K562 (cell line): ENCODE measurements around the gene TRAPPC1. TPM values are rescaled to one million over a fixed set of nuclear protein-coding genes. Genes with fewer than 3 reads are reported as not detected.

Experiments used
- ATAC-seq: fragments of 200-7000 bp; cut with Tn5 transposase; 3 replicates; pipeline ENCODE4 v1.9.1; 2020; ENCODE audit warnings: moderate library complexity
- BruUV-seq: library from RNA; stranded (reverse); fragments of 400-500 nt; replicated peaks from 2 replicates; lab custom pipeline; 2021; lab: Mats Ljungman, UMichigan
- CTCF ChIA-PET: fragments of 300-600 bp; formaldehyde crosslinking; extraction: SDS; loops from one replicate; lab custom pipeline; 2021; ENCODE audit warnings: low intra/inter-chr PET ratio; lab: Yijun Ruan, JAX
- POLR2A ChIA-PET: fragments of 300-600, 350-650 bp; sonication (Branson Sonifier 250); formaldehyde crosslinking; extraction: SDS; loops from one replicate; lab custom pipeline; 2021; ENCODE audit warnings: antibody characterized with exemption, inconsistent platforms; lab: Yijun Ruan, JAX
- DNase-seq, 4 experiments: peaks; one replicate each; pipeline versions ENCODE4 v3.0.0 to v3.0.0-alpha.2; 2011 to 2018; ENCODE audit warnings: low spot score in 3 of 4, mixed read lengths in 3 of 4; ENCODE audit errors: extremely low read depth in 1 of 4
- FAIRE-seq: peaks from 2 replicates; lab custom pipeline; 2011; peaks lifted over from hg19 to GRCh38; lab: Jason Lieb, UNC
- H2AFZ ChIP-seq: 2 replicates; pipeline ENCODE4 v1.6.0; 2011; ENCODE audit warnings: low read depth, low read length, control low read depth, inconsistent platforms
- H3K27ac ChIP-seq: fragments of 200-600 bp; 3 replicates; pipeline ENCODE4 v1.8.0; 2011; ENCODE audit warnings: low read depth, mild to moderate bottlenecking, control low read depth, inconsistent platforms, low read length, moderate library complexity, mixed read lengths; ENCODE audit errors: extremely low read depth
- H3K27me3 ChIP-seq, 2 experiments: fragments of 300-600 bp in 1 of 2; 2 replicates in 1 of 2; 3 replicates in 1 of 2; pipeline versions ENCODE4 v1.6.0 to v1.8.0; 2011; ENCODE audit warnings: inconsistent platforms in 2 of 2, low read length in 2 of 2, mild to moderate bottlenecking in 1 of 2, mixed read lengths in 1 of 2, moderate library complexity in 1 of 2; ENCODE audit not compliant: control insufficient read depth in 2 of 2, insufficient read depth in 2 of 2
- H3K36me3 ChIP-seq: fragments of 300-600 bp; 3 replicates; pipeline ENCODE4 v1.8.0; 2011; ENCODE audit warnings: mild to moderate bottlenecking, low read length, inconsistent platforms; ENCODE audit not compliant: control insufficient read depth, insufficient read depth
- H3K4me1 ChIP-seq, 2 experiments: fragments of 200-600 bp in 1 of 2; replicated peaks in 1 of 2; 2 replicates in 1 of 2; 3 replicates in 1 of 2; pipeline versions ENCODE4 v1.5.1 to v1.8.0; 2011; ENCODE audit warnings: inconsistent platforms in 2 of 2, low read length in 2 of 2, mild to moderate bottlenecking in 1 of 2, mixed read lengths in 1 of 2, moderate library complexity in 1 of 2; ENCODE audit not compliant: control insufficient read depth in 2 of 2, insufficient read depth in 2 of 2
- H3K4me2 ChIP-seq: 2 replicates; pipeline ENCODE4 v1.6.1; 2011; ENCODE audit warnings: low read length, control low read depth, inconsistent platforms, mixed read lengths; ENCODE audit not compliant: insufficient read depth
- H3K4me3 ChIP-seq: fragments of 200-600 bp; sonication (generic), shearing (Covaris generic); 2 replicates; pipeline ENCODE4 v1.5.1; 2016; ENCODE audit warnings: control low read depth, inconsistent platforms
- H3K79me2 ChIP-seq: fragments of 200-600 bp; 3 replicates; pipeline ENCODE4 v1.8.0; 2011; ENCODE audit warnings: low read length, inconsistent platforms; ENCODE audit not compliant: control insufficient read depth, insufficient read depth
- H3K9ac ChIP-seq, 2 experiments: 2 replicates each; pipeline versions ENCODE4 v1.6.0 to v1.6.1; 2011; ENCODE audit warnings: low read depth in 2 of 2, low read length in 2 of 2, control low read depth in 1 of 2, inconsistent platforms in 1 of 2, mild to moderate bottlenecking in 1 of 2, mixed read lengths in 1 of 2; ENCODE audit not compliant: insufficient read depth in 1 of 2
- H3K9me1 ChIP-seq: one replicate; pipeline ENCODE4 v1.6.0; 2011; ENCODE audit warnings: inconsistent platforms, mild to moderate bottlenecking, low read length, moderate library complexity; ENCODE audit not compliant: control insufficient read depth, insufficient read depth
- H3K9me3 ChIP-seq: replicated peaks from 2 replicates; pipeline ENCODE4 v1.5.1; 2011; ENCODE audit warnings: low read depth, low read length, inconsistent platforms; ENCODE audit not compliant: control insufficient read depth, insufficient read depth
- H4K20me1 ChIP-seq: replicated peaks from 2 replicates; pipeline ENCODE4 v1.6.1; 2011; ENCODE audit warnings: low read length, inconsistent platforms, mixed read lengths; ENCODE audit not compliant: control insufficient read depth, insufficient read depth
- MXI1 ChIP-seq: IDR thresholded peaks from 2 replicates; pipeline ENCODE4 v1.6.1; 2011; ENCODE audit warnings: low read depth, mild to moderate bottlenecking, improper control_type of control experiment, low read length
- NFATC3 ChIP-seq: fragments of 450-650 bp; IDR thresholded peaks from 2 replicates; pipeline ENCODE4 v1.6.1; 2017; ENCODE audit warnings: mild to moderate bottlenecking
- POLR3A ChIP-seq: IDR thresholded peaks from 2 replicates; pipeline ENCODE4 v1.6.1; 2011; ENCODE audit warnings: borderline replicate concordance, mild to moderate bottlenecking, moderate library complexity; ENCODE audit not compliant: insufficient read length, insufficient read depth; ENCODE audit errors: extremely low read depth
- RBM25 ChIP-seq: fragments of 200-400 bp; formaldehyde crosslinking; IDR thresholded peaks from 2 replicates; pipeline ENCODE4 v1.6.1; 2018; ENCODE audit warnings: low read length, low read depth, moderate library complexity; ENCODE audit not compliant: severe bottlenecking
- RFX7 ChIP-seq: fragments of 250-450 bp; sonication (Bioruptor Pico); IDR thresholded peaks from 2 replicates; pipeline ENCODE4 v1.5.1; 2021; ENCODE audit warnings: mild to moderate bottlenecking
- SMC3 ChIP-seq: conservative IDR thresholded peaks from 2 replicates; pipeline ENCODE4 v1.6.1; 2011; ENCODE audit warnings: low read depth, low read length, improper control_type of control experiment; ENCODE audit not compliant: insufficient read depth
- ZNF217 ChIP-seq: sonication (generic); formaldehyde crosslinking; IDR thresholded peaks from 2 replicates; pipeline ENCODE4 v1.8.0; 2022; ENCODE audit warnings: mild to moderate bottlenecking, missing genetic modification reagents
- ZNF395 ChIP-seq: fragments of 200-800 bp; sonication (Bioruptor generic); IDR thresholded peaks from 2 replicates; pipeline ENCODE4 v1.6.1; 2017; ENCODE audit warnings: missing genetic modification characterization, missing compliant biosample characterization
- ZNF589 ChIP-seq: fragments of 200-800 bp; sonication (Bioruptor generic); IDR thresholded peaks from 2 replicates; pipeline ENCODE4 v1.6.1; 2016; ENCODE audit warnings: low read depth, missing genetic modification characterization, missing compliant biosample characterization
- WGBS: fragments of 100-300 bp; shearing (Covaris generic); methylation state at CpG from one replicate; pipeline ENCODE4 v1.1.6; 2016; ENCODE audit warnings: low coverage, mixed read lengths; ENCODE audit not compliant: insufficient coverage; ENCODE audit errors: missing lambda C conversion rate; 5-methylcytosine and 5-hydroxymethylcytosine counted together
- in situ Hi-C: fragments of 300-500 bp; cut with MboI; formaldehyde crosslinking; loops from 4 replicates; pipeline ENCODE4 v1.15.0; 2018; ENCODE audit warnings: inconsistent platforms, mixed read lengths
- intact Hi-C: fragments of 100-400 bp; cut with micrococcal nuclease; formaldehyde crosslinking; loops from 2 replicates; pipeline ENCODE4 v1.14.2; 2022
- polyA plus RNA-seq, 8 experiments: library from polyadenylated mRNA; depleted of rRNA in 4 of 8; stranded (reverse) in 5 of 8; unstranded in 3 of 8; fragments of >200 nt; fragmentation: Nextera tagmentation in 2 of 8; fragmentation: Illumina TruSeq in 1 of 8; extraction: Ambion mirVana in 2 of 8; extraction: Trizol in 1 of 8; gene quantifications; 2 replicates each; pipeline versions ENCODE4 v1.2.1 to v1.2.3, GENCODE V29; 2011 to 2014; ENCODE audit warnings: inconsistent platforms in 1 of 8, missing spikeins in 1 of 8
- total RNA-seq, 7 experiments: library from RNA; depleted of rRNA in 6 of 7; stranded (reverse); fragments of >200 nt in 6 of 7; fragmentation: Illumina TruSeq in 2 of 7; extraction: Trizol in 2 of 7; gene quantifications; 2 replicates each; pipeline versions ENCODE4 v1.2.1 to v1.2.3, GENCODE V29; 2011 to 2021; ENCODE audit warnings: low replicate concordance in 1 of 7

TRAPPC1 gene
- total and polyA plus RNA-seq, 9 of the 15 experiments (the other 6 are each of a cell fraction or from before 2014, with no cell fraction given), result 11.7 to 82.8 (median 36.2) TPM

GRCh38 chr17:7943291-7943690 is 11.5 kb upstream of the TRAPPC1 start:
- BruUV-seq, result no TSS peak
- Histone ChIP-seq H3K9me3 (no peaks in the 10 kb centered on the region), H2AFZ (no peak overlapping the region), H3K79me2 (no peaks in the 10 kb centered on the region), H3K27ac (no peak overlapping the region), H3K36me3 (peaks cover 68% of the 10 kb centered on the region), H3K27me3 (no peaks in the 10 kb centered on the region), H3K4me3 (no peak overlapping the region), H4K20me1 (no peaks in the 10 kb centered on the region), H3K4me2 (no peak overlapping the region), H3K9ac (0 out of 4 replicates have a peak overlapping the region, but pooled peaks of 1 of the 2 experiments have one; percentile 35), H3K4me1 (no peaks in the 10 kb centered on the region), H3K9me1 (no peaks in the 10 kb centered on the region)
- DNase-seq, result no peak
- CTCF ChIA-PET, result no interaction called here
- WGBS, result 94% methylated on average over 12 of the region's 13 CpGs
- intact Hi-C loops (no loop called here), in situ Hi-C loops (no loop called here)
- no peak for ATAC-seq
- POLR2A ChIA-PET, result interaction anchor here (0.7 to 1.3 kb wide), 2 partner anchors 12 to 39 kb away, joined by 3 read pairs; partner anchors contain the start of genes CNTROB and TRAPPC1
- TF ChIP-seq ZNF395 (no peak), ZNF217 (no peak), SMC3 (no peak), NFATC3 (no peak), RBM25 (no peak), ZNF589 (CRISPR knock-in tag) (no peak), POLR3A (no peak), MXI1 (no peak), RFX7 (CRISPR knock-in tag) (no peak)
- no peak for FAIRE-seq
